Endodermal cell (in vitro differentiated cells): ENCODE measurements around the gene LOXL1. TPM values are rescaled to one million over a fixed set of nuclear protein-coding genes. Genes with fewer than 3 reads are reported as not detected.

Source experiments
- DNase-seq: peaks from one replicate; pipeline ENCODE4 v3.0.0-alpha.2; 2017
- H3K27ac ChIP-seq: 2 replicates; pipeline ENCODE4 v1.5.1; 2013; ENCODE audit warnings: mild to moderate bottlenecking, low read depth, low read length, moderate library complexity
- H3K27me3 ChIP-seq: 2 replicates; pipeline ENCODE4 v1.6.1; 2013; ENCODE audit warnings: mild to moderate bottlenecking, low read length, moderate library complexity; ENCODE audit not compliant: insufficient read depth, control insufficient read depth, poor library complexity, severe bottlenecking
- H3K36me3 ChIP-seq: 2 replicates; pipeline ENCODE4 v1.7.0; 2013; ENCODE audit warnings: mild to moderate bottlenecking, low read length, moderate library complexity; ENCODE audit not compliant: control insufficient read depth, insufficient read depth
- H3K4me1 ChIP-seq: one replicate; pipeline ENCODE4 v1.7.0; 2013; ENCODE audit warnings: low read length; ENCODE audit not compliant: control insufficient read depth, insufficient read depth
- H3K4me3 ChIP-seq: 2 replicates; pipeline ENCODE4 v1.5.1; 2013; ENCODE audit warnings: mild to moderate bottlenecking, low read length, moderate library complexity
- H3K9ac ChIP-seq: 2 replicates; pipeline ENCODE4 v1.6.1; 2013; ENCODE audit warnings: mild to moderate bottlenecking, low read length, moderate library complexity; ENCODE audit not compliant: poor library complexity, severe bottlenecking; ENCODE audit errors: extremely low read depth
- H3K9me3 ChIP-seq: 2 replicates; pipeline ENCODE4 v1.6.1; 2013; ENCODE audit warnings: mild to moderate bottlenecking, low read length, moderate library complexity; ENCODE audit not compliant: control insufficient read depth
- H3K27ac Mint-ChIP-seq: 2 replicates; pipeline ENCODE4 v1.8.0; 2020; ENCODE audit warnings: mixed read lengths
- H3K27me3 Mint-ChIP-seq: 2 replicates; pipeline ENCODE4 v1.8.0; 2021; ENCODE audit warnings: mild to moderate bottlenecking, mixed read lengths; ENCODE audit not compliant: insufficient read depth
- H3K36me3 Mint-ChIP-seq: 2 replicates; pipeline ENCODE4 v1.8.0; 2020; ENCODE audit warnings: low read depth, mixed read lengths
- H3K4me1 Mint-ChIP-seq: 2 replicates; pipeline ENCODE4 v1.8.0; 2020; ENCODE audit warnings: mixed read lengths
- H3K4me3 Mint-ChIP-seq: 2 replicates; pipeline ENCODE4 v1.8.0; 2020; ENCODE audit warnings: mild to moderate bottlenecking, moderate library complexity, mixed read lengths
- H3K9me3 Mint-ChIP-seq: 2 replicates; pipeline ENCODE4 v1.8.0; 2020; ENCODE audit warnings: mild to moderate bottlenecking, mixed read lengths
- CTCF ChIP-seq: fragments of 200-600 bp; sonication (generic); conservative IDR thresholded peaks from 2 replicates; pipeline ENCODE4 v1.5.0; 2021; ENCODE audit warnings: antibody characterized with exemption, mild to moderate bottlenecking
- WGBS, 2 experiments: methylation state at CpG; one replicate each; pipeline versions ENCODE4 v1.1.5 to v1.1.7; 2013; ENCODE audit warnings: missing lambda C conversion rate in 2 of 2, mixed read lengths in 1 of 2; ENCODE audit not compliant: insufficient coverage in 1 of 2, insufficient read length in 1 of 2; 5-methylcytosine and 5-hydroxymethylcytosine counted together
- total RNA-seq, 2 donors: library from RNA; stranded (reverse); fragmentation: NEBNext Ultra II Directional in 1 of 2; extraction: Animal tissue kit (Norgen Biotek cat#: 25700) in 1 of 2; gene quantifications; 2 replicates in 1 of 2; 3 replicates in 1 of 2; pipeline ENCODE4 v1.2.1, GENCODE V29; 2021

LOXL1 gene
- total RNA-seq, 2 donors from 2014 or later = 21.3 to 31.8 TPM

DNA sequence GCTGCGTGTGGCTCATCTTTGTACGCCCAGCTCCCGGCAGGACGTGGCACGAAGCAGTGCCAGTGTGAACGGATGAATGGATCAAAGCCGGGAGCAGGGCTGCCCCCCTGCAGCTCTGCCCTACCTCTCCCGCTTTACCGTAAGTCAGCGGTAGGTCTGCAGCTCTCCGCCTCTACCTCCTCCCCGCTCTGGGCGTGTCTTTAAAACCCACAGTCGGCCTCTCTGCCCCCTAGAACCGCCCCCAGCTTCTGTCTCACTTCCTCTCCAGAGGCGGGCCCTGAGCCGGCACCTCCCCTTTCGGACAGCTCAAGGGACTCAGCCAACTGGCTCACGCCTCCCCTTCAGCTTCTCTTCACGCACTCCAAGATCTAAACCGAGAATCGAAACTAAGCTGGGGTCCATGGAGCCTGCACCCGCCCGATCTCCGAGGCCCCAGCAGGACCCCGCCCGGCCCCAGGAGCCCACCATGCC, 68.2 kb downstream of the LOXL1 start, which contains the start of gene PML:
PML (plus strand) TSS at position 304 of the 471 bp plus-strand sequence; CDS start at position 401, 97 bp downstream.
- H3K4me3 ChIP-seq = peak within 1 kb of the TSS; percentile 95
- no peaks in the 10 kb centered on the region for H3K9me3 ChIP-seq
- peaks cover 12% of the 10 kb centered on the region for H3K36me3 ChIP-seq
- no peaks in the 10 kb centered on the region for H3K27me3 ChIP-seq
- WGBS, 2 experiments = 0% methylated on average over 10 to 27 of the region's 27 CpGs
- no peak for TF ChIP-seq CTCF
- H3K4me1 ChIP-seq = no peaks in the 10 kb centered on the region
- peak within 1 kb of the TSS; percentile 58 for H3K9ac ChIP-seq
- H3K4me3 Mint-ChIP-seq = peak within 1 kb of the TSS; percentile 87
- peaks cover 7% of the 10 kb centered on the region for H3K27me3 Mint-ChIP-seq
- H3K36me3 Mint-ChIP-seq = peaks cover 12% of the 10 kb centered on the region
- peak; percentile 98 for DNase-seq
- H3K27ac ChIP-seq = peak within 1 kb of the TSS; percentile 41
- H3K27ac Mint-ChIP-seq = peak within 1 kb of the TSS; percentile 91
- peaks cover 9% of the 10 kb centered on the region for H3K4me1 Mint-ChIP-seq
- H3K9me3 Mint-ChIP-seq = no peaks in the 10 kb centered on the region

GRCh38 chr15:73994912-73995622, 68.8 kb downstream of the LOXL1 start:
- 7% methylated on average over 9 to 18 of the region's 18 CpGs for WGBS, 2 experiments

GRCh38 chr15:73996267-73996666, 70.0 kb downstream of the LOXL1 start:
- Mint-ChIP-seq H3K27ac (no peak overlapping the region), H3K36me3 (peaks cover 12% of the 10 kb centered on the region), H3K9me3 (no peaks in the 10 kb centered on the region), H3K27me3 (peaks cover 7% of the 10 kb centered on the region), H3K4me1 (peaks cover 9% of the 10 kb centered on the region), H3K4me3 (no peak overlapping the region)
- no peak for TF ChIP-seq CTCF
- peaks cover 13% of the 10 kb centered on the region for H3K36me3 ChIP-seq
- 91 to 100% methylated on average over 1 of the region's 2 CpGs for WGBS, 2 experiments
- H3K9ac ChIP-seq = no peak overlapping the region
- no peaks in the 10 kb centered on the region for H3K27me3 ChIP-seq
- no peaks in the 10 kb centered on the region for H3K4me1 ChIP-seq
- no peaks in the 10 kb centered on the region for H3K9me3 ChIP-seq
- no peak overlapping the region for H3K27ac ChIP-seq
- no peak for DNase-seq
- no peak overlapping the region for H3K4me3 ChIP-seq

More at GRCh38 chr15:73994912-73995622, 68.8 kb downstream of the LOXL1 start:
- Mint-ChIP-seq H3K4me3 (peak overlapping the region; percentile 87), H3K4me1 (peaks cover 9% of the 10 kb centered on the region), H3K9me3 (no peaks in the 10 kb centered on the region), H3K27me3 (peaks cover 7% of the 10 kb centered on the region), H3K27ac (peak overlapping the region; percentile 91), H3K36me3 (peaks cover 12% of the 10 kb centered on the region)
- Histone ChIP-seq H3K27ac (peak overlapping the region; percentile 41), H3K4me3 (peak overlapping the region; percentile 95), H3K9me3 (no peaks in the 10 kb centered on the region), H3K9ac (peak overlapping the region; percentile 58), H3K27me3 (no peaks in the 10 kb centered on the region), H3K4me1 (no peaks in the 10 kb centered on the region), H3K36me3 (peaks cover 13% of the 10 kb centered on the region)
- TF ChIP-seq CTCF = no peak
- peak; percentile 61 for DNase-seq
